Measurements from ENCODE around the gene RNASET2.
"Not testable (repeated sequence)": the region's sequence is repeated elsewhere in the genome, so short reads cannot be mapped to it uniquely, and the experiment has no call there.

Gene RNASET2

DNA sequence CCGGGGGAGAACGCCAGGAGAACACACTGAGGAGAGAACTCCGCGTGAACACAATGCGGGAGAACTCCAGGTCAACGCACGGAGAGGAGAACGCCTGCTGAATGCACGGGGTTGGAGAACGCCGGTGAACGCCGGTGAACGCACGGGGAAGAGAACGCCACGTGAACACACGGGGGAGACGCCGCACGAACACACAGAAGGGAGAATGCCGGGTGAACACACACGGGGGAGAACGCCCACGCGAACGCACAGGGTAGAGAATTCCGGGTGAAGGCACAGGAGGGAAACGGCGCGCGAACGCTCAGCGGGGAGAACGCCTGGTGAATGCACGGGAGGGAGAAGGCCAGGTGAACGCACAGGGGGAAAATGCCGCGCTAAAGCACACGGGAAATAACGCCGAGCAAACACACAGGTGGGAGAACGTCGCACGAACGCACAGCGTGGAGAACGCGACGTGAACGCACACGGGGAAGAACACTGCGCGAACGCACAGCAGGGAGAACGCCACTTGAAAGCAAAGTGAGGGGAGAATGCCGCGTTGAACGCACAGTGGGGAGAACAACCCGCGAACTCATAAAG lies 56.1 kb downstream of the RNASET2 start:
- FAIRE-seq, result no peak

DNA sequence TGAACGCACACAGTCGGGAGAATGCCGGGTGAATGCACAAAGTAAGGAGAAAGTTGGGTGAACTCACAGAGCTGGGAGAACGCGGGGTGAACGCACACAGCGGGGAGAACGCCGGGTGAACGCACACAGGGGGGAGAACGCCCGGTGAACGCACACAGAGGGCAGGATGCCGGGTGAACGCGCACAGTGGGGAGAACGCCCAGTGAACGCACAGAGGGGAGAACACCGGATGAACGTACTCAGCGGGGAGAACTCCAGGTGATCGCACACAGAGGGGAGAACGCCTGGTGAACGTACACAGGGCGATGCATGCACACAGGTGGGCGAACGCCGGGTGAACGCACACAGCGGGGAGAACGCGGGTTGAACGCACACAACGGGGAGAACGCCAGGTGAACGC lies 57.4 kb downstream of the RNASET2 start:
- FAIRE-seq, result no peak

DNA sequence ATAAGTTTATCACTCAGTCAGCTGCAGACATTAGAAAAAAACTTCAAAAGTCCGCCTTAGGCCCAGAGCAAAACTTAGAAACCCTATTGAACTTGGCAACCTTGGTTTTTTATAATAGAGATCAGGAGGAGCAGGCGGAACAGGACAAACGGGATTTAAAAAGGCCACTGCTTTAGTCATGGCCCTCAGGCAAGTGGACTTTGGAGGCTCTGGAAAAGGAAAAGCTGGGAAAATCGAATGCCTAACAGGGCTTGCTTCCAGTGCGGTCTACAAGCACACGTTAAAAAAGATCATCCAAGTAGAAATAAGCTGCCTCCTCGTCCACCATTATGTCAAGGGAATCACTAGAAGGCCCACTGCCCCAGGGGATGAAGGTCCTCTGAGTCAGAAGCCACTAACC lies 61.7 kb downstream of the RNASET2 start:
- FAIRE-seq, result not testable (repeated sequence)

DNA sequence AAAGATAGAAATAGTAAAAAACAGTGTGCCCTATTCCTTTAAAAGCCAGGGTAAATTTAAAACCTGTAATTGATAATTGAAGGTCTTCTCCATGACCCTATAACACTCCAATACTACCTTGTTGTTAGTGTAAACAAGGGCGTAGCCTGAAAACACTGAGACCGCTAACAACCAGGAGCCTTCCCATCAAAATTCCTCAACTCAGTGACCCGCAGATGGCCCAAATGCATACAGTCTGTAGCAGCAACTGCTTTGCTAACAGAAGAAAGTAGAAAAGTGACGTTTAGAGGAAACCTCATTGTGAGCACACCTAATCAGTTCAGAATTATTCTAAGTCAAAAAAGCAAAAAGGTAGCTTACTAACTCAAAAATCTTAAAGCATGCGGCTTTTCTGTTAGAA lies 63.9 kb downstream of the RNASET2 start:
- not testable (repeated sequence) for FAIRE-seq

DNA sequence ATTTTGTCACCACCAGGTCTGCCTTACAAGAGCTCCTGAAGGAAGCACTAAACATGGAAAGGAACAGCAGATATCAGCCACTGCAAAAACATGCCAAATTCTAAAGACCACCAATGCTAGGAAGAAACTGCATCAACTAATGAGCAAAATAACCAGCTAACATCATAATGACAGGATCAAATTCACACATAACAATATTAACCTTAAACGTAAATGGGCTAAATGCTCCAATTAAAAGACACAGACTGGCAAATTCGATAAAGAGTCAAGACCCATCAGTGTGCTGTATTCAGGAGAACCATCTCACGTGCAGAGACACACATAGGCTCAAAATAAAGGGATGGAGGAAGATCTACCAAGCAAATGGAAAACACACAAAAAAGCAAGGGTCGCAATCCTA lies 69.6 kb downstream of the RNASET2 start:
- FAIRE-seq, result not testable (repeated sequence)

DNA sequence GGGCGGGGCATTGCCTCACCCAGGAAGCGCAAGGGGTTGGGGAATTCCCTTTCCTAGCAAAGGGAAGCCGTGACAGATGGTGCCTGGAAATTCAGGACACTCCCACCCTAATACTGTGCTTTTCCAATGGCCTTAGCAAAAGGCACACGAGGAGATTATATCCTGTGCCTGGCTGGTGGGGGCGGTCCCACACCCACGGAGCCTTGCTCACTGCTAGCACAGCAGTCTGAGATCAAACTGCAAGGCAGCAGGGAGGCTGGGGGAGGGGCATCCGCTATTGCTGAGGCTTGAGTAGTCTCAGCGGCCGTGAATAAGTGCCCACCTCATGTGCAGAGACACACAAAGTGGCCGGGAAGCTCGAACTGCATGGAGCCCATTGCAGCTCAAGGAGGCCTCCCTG lies 71.4 kb downstream of the RNASET2 start:
- FAIRE-seq, result not testable (repeated sequence)

DNA sequence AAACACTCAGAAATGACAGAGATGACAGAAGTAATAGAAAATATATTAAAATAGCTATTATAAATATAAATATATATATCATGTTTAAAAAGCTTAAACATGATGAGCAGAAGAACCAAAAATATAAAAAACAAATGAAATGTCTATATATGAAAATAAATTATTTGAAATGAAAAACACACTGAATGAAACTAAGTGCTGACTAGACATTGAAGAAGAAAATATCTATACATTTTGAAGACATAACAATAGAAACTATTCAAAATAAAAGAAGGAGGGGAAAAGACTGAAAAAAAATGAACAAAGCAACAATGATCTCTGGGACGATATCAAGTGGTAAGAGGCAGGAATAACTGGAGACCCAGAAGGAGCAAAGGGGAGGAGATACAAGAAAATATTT lies 76.8 kb downstream of the RNASET2 start:
- peak; percentile 81 for FAIRE-seq

Measured in G401.6 (cell line).